ENCODE measurements around the gene ZNF57.

ZNF57 gene

DNA sequence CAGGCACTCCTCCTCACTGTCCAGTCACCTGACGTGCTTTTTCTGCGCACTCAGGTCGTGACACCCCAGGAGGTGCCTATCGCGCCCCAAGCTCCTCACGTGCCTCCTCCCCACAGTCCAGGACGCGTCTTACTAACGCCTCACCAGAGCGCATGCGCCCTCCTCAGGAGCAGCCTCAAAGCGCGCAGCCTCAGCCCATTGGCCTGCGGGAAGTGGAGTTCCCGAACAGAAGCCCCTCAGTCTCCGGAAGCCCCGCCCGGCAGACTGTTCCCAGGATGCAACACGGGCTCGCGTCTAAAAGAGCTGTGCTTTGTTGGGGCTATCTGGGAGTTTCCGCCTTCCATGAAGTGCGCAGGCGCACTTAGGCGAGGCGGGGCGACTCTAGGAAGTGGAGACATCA lies 41.9 kb upstream of the ZNF57 start:
- H3K4me1 Mint-ChIP-seq = peaks cover 10% of the 10 kb centered on the region
- no peaks in the 10 kb centered on the region for H3K27me3 Mint-ChIP-seq (ENCODE audit: low read depth)
- H3K27ac Mint-ChIP-seq = no peak overlapping the region
- no peak overlapping the region for H3K4me3 Mint-ChIP-seq
- TF ChIP-seq, protein P1, sequence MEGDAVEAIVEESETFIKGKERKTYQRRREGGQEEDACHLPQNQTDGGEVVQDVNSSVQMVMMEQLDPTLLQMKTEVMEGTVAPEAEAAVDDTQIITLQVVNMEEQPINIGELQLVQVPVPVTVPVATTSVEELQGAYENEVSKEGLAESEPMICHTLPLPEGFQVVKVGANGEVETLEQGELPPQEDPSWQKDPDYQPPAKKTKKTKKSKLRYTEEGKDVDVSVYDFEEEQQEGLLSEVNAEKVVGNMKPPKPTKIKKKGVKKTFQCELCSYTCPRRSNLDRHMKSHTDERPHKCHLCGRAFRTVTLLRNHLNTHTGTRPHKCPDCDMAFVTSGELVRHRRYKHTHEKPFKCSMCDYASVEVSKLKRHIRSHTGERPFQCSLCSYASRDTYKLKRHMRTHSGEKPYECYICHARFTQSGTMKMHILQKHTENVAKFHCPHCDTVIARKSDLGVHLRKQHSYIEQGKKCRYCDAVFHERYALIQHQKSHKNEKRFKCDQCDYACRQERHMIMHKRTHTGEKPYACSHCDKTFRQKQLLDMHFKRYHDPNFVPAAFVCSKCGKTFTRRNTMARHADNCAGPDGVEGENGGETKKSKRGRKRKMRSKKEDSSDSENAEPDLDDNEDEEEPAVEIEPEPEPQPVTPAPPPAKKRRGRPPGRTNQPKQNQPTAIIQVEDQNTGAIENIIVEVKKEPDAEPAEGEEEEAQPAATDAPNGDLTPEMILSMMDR (IDR thresholded peaks at IDR 0.05; ENCODE audit: unreplicated experiment in 3 of 3) = no peak
- peaks cover 65% of the 10 kb centered on the region for H3K36me3 Mint-ChIP-seq (ENCODE audit: low read depth)
- peaks cover 65% of the 10 kb centered on the region for H3K9me3 Mint-ChIP-seq

DNA sequence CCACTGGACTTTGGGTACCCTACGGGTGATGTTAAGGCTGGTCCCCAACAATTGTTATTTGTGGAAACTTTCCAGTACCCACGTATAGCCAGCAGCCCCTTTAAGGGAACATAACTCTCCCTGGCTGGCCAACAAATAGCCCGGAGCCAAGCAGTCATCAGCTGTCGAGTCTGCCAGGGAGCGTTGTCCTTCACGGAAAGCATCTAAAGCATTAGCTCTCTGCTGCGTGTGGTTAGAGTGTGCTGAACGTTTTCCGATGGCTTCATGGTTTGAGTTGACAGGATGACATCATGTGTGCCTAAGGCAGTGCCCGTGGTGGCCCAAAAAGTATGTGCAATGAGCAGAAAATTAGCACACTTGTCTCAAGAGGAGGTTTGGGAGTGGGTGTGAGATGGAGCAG lies 36.9 kb upstream of the ZNF57 start:
- TF ChIP-seq, protein P1 (IDR thresholded peaks at IDR 0.05; ENCODE audit: unreplicated experiment in 3 of 3) = no peak
- Mint-ChIP-seq H3K4me3 (peak overlapping the region in 1 of 3 experiments; percentile 31), H3K9me3 (peaks cover 45% of the 10 kb centered on the region), H3K27ac (peak overlapping the region; percentile 28 to 61 (median 37)), H3K4me1 (peaks cover 31% of the 10 kb centered on the region), H3K27me3 (ENCODE audit: low read depth) (no peaks in the 10 kb centered on the region), H3K36me3 (ENCODE audit: low read depth) (peaks cover 17% of the 10 kb centered on the region)

DNA sequence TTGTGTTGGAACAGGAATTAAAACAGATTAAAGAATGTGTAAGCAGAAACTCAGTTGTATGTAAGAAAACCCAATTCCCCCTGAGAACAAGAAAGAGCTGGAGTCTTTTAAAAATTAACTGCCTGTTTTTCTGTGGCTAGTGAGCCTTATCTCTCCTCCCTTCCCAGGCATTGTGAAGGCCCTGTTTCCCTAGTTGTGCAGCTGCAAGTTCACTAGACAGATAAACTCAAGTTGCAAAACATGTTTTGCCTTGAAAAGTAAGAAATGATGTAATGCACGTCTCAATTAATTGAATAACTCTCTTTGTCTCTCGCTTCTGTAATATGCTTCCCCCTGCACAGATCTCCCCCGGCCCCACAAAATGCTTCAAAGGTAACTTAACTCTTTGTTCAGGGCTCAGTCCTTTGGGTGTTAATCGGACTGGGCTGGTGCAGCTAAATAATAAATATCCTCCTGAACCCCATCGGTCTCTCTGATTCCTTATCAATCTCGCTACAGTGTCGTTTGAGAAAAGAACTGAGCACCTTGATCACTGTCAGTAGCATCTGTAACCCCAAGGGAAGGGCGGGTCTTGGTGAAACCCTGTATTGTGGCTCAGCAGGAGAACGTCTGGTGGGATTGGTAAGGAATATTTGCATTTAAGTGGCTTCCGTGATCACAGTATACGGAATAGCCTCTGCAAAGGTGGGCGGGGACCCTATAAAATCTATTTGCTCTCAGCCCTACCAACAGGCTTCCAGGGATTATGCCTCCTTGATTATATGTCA lies 35.2 kb upstream of the ZNF57 start:
- peak overlapping the region; percentile 88 to 96 (median 95) for H3K27ac Mint-ChIP-seq
- H3K9me3 Mint-ChIP-seq = peaks cover 41% of the 10 kb centered on the region
- H3K27me3 Mint-ChIP-seq (ENCODE audit: low read depth) = peaks cover 3% of the 10 kb centered on the region
- TF ChIP-seq, protein P1 (IDR thresholded peaks at IDR 0.05; ENCODE audit: unreplicated experiment in 3 of 3) = no peak
- peak overlapping the region; percentile 45 to 64 (median 50) for H3K4me3 Mint-ChIP-seq
- H3K36me3 Mint-ChIP-seq (ENCODE audit: low read depth) = peaks cover 3% of the 10 kb centered on the region
- H3K4me1 Mint-ChIP-seq = peaks cover 31% of the 10 kb centered on the region

DNA sequence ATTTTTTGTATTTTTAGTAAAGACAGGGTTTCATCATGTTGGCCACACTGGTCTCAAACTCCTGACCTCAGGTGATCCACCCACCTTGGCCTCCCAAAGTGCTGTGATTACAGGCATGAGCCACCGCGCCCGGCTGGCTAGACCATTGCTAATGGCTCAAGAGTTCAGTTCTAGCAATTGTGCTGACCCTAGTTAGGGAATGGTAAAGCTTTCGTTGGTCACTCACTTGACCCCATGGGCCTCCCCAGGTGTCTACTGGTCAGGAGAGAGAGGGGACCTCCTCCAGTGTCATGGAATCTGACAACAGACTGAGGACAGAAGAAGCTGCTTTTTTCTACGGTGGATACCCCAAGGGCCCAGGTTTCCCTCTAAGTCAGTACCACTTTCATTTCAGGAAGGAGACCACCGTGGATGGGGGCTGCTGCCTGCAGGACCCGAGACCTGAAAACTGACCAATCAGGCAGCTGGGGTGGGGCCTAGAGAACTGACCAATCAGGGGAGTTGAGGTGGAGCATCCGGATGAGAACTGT lies 34.2 kb upstream of the ZNF57 start:
- Mint-ChIP-seq H3K4me1 (peaks cover 31% of the 10 kb centered on the region), H3K27ac (peak overlapping the region in 2 of 3 experiments; percentile 72 to 95), H3K4me3 (peak overlapping the region in 2 of 3 experiments; percentile 74 to 77), H3K27me3 (ENCODE audit: low read depth) (peaks cover 3% of the 10 kb centered on the region), H3K9me3 (peaks cover 44% of the 10 kb centered on the region), H3K36me3 (ENCODE audit: low read depth) (peaks cover 2% of the 10 kb centered on the region)
- TF ChIP-seq, protein P1 (IDR thresholded peaks at IDR 0.05; ENCODE audit: unreplicated experiment in 3 of 3) = no peak

DNA sequence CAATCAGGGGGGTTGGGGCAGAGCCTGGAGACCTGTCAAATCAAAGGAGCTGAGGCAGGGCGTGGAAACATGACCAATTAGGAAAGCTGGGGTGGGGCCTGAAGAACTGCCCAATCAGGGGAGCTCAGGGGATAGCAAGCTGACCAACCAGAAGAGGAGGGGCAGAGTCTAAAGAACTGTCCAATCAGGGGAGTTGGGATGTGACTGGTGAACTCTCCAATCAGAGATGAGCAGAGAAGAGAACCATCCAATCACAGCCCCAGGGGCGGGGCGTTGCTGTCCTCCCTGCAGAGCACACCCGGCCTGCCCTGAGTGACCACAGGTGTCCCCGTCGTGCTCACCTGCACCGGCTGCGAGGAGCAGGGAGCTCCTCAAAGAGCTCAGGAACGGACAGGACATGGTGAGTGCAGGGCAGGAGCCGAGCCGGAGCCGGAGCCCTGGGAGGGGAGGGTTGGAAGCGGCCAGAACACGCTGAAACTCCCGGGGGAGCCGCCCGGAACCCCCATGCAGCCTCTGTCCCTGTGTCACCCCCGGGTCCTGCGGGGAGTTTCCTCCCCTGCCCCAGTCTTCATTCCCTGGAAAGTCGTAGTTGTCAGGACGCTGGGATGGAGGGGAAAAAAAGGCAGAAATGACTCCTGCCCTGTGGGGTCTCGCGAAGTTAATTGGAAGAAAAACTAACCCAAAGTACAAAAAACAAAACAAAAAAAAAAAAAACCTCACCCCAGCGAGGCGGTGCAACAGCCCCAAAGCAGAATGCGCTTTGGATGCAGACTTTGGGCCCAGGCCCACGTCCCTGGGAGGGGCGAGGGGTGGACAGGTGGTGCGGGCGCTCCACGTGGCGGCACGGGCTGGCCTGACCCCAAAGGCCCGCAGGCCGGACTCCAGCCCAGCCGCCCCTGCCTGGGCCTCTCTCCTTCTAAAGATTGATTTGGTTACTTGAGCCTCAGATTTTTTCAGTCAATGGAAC lies 33.4 kb upstream of the ZNF57 start, which contains the start of gene ZNF556:
Gene ZNF556 (plus strand): TSS at position 311 of the 967 bp plus-strand sequence. CDS start 87 bp downstream, at position 398.
- Mint-ChIP-seq H3K4me3 (peak within 1 kb of the TSS in 2 of 3 experiments; percentile 74 to 77), H3K27me3 (ENCODE audit: low read depth) (peaks cover 3% of the 10 kb centered on the region), H3K4me1 (peaks cover 28% of the 10 kb centered on the region), H3K36me3 (ENCODE audit: low read depth) (no peaks in the 10 kb centered on the region), H3K27ac (peak within 1 kb of the TSS; percentile 82 to 96 (median 95)), H3K9me3 (peaks cover 43% of the 10 kb centered on the region)
- TF ChIP-seq, protein P1 (IDR thresholded peaks at IDR 0.05; ENCODE audit: unreplicated experiment in 3 of 3) = no peak

All from nephron (organoid).